ENCODE measurements around the gene IDUA. TPM values are rescaled to one million over a fixed set of nuclear protein-coding genes. Genes with fewer than 3 reads are reported as not detected.

The IDUA gene
- total RNA-seq, 1 experiment from 2014 or later, result 10.1 TPM

- DNase-seq, result peak; percentile 13
- intact Hi-C loops (cut with micrococcal nuclease), result no loop called here
- no peaks in the 10 kb centered on the region for H3K27me3 ChIP-seq (ENCODE audit: low read length)
Observed at GRCh38 chr4:972651-973424, 14.0 kb upstream of the IDUA start.

GRCh38 chr4:973431-974397 lies 13.1 kb upstream of the IDUA start, which contains the start of gene DGKQ:
DGKQ (minus strand) TSS chr4:973569; CDS start chr4:973482, 87 bp downstream.
- TF ChIP-seq CTCF (conservative IDR thresholded peaks at IDR 0.05; ENCODE audit: low read depth, low read length), result no peak
- TF ChIP-seq EZH2 (IDR thresholded peaks at IDR 0.05; ENCODE audit: low read length, unreplicated experiment), result no peak
- no peak for TF ChIP-seq EZH2phosphoT487 (IDR thresholded peaks at IDR 0.05; ENCODE audit: borderline replicate concordance, low read length)
- Histone ChIP-seq H3K9ac (ENCODE audit: low read length) (peak within 1 kb of the TSS; percentile 53), H2AFZ (ENCODE audit: low read length) (peak within 1 kb of the TSS; percentile 42; the same call in 1 of the 2 replicates), H3K4me1 (ENCODE audit: insufficient read depth, low read length) (peaks cover 18% of the 10 kb centered on the region), H3K79me2 (ENCODE audit: low read length) (peaks cover 7% of the 10 kb centered on the region; the same call in 1 of the 2 replicates), H3K27ac (ENCODE audit: low read length) (no peak within 1 kb of the TSS), H3K9me2 (replicated peaks; ENCODE audit: low read length) (no peaks in the 10 kb centered on the region), H3K27me3 (ENCODE audit: low read length) (no peaks in the 10 kb centered on the region), H3F3A (ENCODE audit: low read length, unreplicated experiment) (no peaks in the 10 kb centered on the region), H3K4me3 (ENCODE audit: low read length) (peak within 1 kb of the TSS; percentile 78), H3K4me2 (ENCODE audit: low read length) (peak within 1 kb of the TSS; percentile 91), H3K36me3 (ENCODE audit: low read depth, low read length) (no peaks in the 10 kb centered on the region), H3K9me3 (ENCODE audit: low read length) (no peaks in the 10 kb centered on the region), H4K20me1 (ENCODE audit: low read length) (no peaks in the 10 kb centered on the region; the same call in 1 of the 2 replicates)
- ChIA-PET CTCF (no interaction called here), POLR2A (ENCODE audit: unreplicated experiment) (no interaction called here)
- no TSS peak for BruUV-seq (replicated peaks)
- peak; percentile 86 for ATAC-seq
- intact Hi-C loops (cut with micrococcal nuclease), result no loop called here
- DNase-seq, result peak; percentile 68

More at GRCh38 chr4:972651-973424, 14.0 kb upstream of the IDUA start:
- Histone ChIP-seq H3K27ac (ENCODE audit: low read length) (no peak overlapping the region), H3K4me1 (ENCODE audit: insufficient read depth, low read length) (peaks cover 18% of the 10 kb centered on the region), H2AFZ (ENCODE audit: low read length) (peak overlapping the region; percentile 42; the same call in 1 of the 2 replicates), H3K4me3 (ENCODE audit: low read length) (peak overlapping the region; percentile 78), H3K9me3 (ENCODE audit: low read length) (no peaks in the 10 kb centered on the region), H3K79me2 (ENCODE audit: low read length) (peaks cover 7% of the 10 kb centered on the region; the same call in 1 of the 2 replicates), H3K9me2 (replicated peaks; ENCODE audit: low read length) (no peaks in the 10 kb centered on the region), H4K20me1 (ENCODE audit: low read length) (no peaks in the 10 kb centered on the region; the same call in 1 of the 2 replicates), H3F3A (ENCODE audit: low read length, unreplicated experiment) (no peaks in the 10 kb centered on the region), H3K4me2 (ENCODE audit: low read length) (peak overlapping the region; percentile 91), H3K36me3 (ENCODE audit: low read depth, low read length) (no peaks in the 10 kb centered on the region), H3K9ac (ENCODE audit: low read length) (peak overlapping the region; percentile 53)
- ChIA-PET POLR2A (ENCODE audit: unreplicated experiment) (no interaction called here), CTCF (no interaction called here)
- ATAC-seq, result peak; percentile 55
- no peak for TF ChIP-seq EZH2 (IDR thresholded peaks at IDR 0.05; ENCODE audit: low read length, unreplicated experiment)
- no peak for TF ChIP-seq CTCF (conservative IDR thresholded peaks at IDR 0.05; ENCODE audit: low read depth, low read length)
- no peak for TF ChIP-seq EZH2phosphoT487 (IDR thresholded peaks at IDR 0.05; ENCODE audit: borderline replicate concordance, low read length)
- no TSS peak for BruUV-seq (replicated peaks)
